CD14-positive monocyte (primary cell): ENCODE measurements around the gene GPX7. TPM values are rescaled to one million over a fixed set of nuclear protein-coding genes. Genes with fewer than 3 reads are reported as not detected.

ENCODE experiments used
- DNase-seq, 3 donors: peaks; one replicate each; pipeline ENCODE4 v3.0.0-alpha.2; 2011 to 2022
- H2AFZ ChIP-seq: 2 replicates; pipeline ENCODE4 v1.6.0; 2012; ENCODE audit warnings: mild to moderate bottlenecking, low read depth, low read length, inconsistent platforms; ENCODE audit not compliant: insufficient read depth, poor library complexity, severe bottlenecking
- H3K27ac ChIP-seq, 2 donors: 1 replicate in 1 of 2; 2 replicates in 1 of 2; pipeline ENCODE4 v1.5.1; 2012 to 2013; ENCODE audit warnings: low read length in 2 of 2, control low read depth in 1 of 2, inconsistent platforms in 1 of 2, low read depth in 1 of 2, mild to moderate bottlenecking in 1 of 2
- H3K27me3 ChIP-seq, 2 donors: one replicate each; pipeline versions ENCODE4 v1.6.0 to v1.6.1; 2011 to 2013; ENCODE audit warnings: low read length in 2 of 2; ENCODE audit not compliant: control insufficient read depth in 2 of 2, insufficient read depth in 2 of 2
- H3K36me3 ChIP-seq, 2 donors: replicated peaks in 1 of 2; 1 replicate in 1 of 2; 2 replicates in 1 of 2; pipeline versions ENCODE4 v1.5.1 to v1.6.1; 2012 to 2013; ENCODE audit warnings: low read length in 2 of 2, control low read depth in 1 of 2, inconsistent platforms in 1 of 2, mild to moderate bottlenecking in 1 of 2; ENCODE audit not compliant: insufficient read depth in 2 of 2, control insufficient read depth in 1 of 2
- H3K4me1 ChIP-seq, 2 donors: 1 replicate in 1 of 2; 2 replicates in 1 of 2; pipeline versions ENCODE4 v1.5.1 to v1.6.1; 2012 to 2013; ENCODE audit warnings: low read length in 2 of 2, control low read depth in 1 of 2, inconsistent platforms in 1 of 2, mild to moderate bottlenecking in 1 of 2, moderate library complexity in 1 of 2; ENCODE audit not compliant: insufficient read depth in 2 of 2, control insufficient read depth in 1 of 2
- H3K4me2 ChIP-seq: replicated peaks from 2 replicates; pipeline ENCODE3; 2012; ENCODE audit warnings: low read length, moderate library complexity, mild to moderate bottlenecking; ENCODE audit not compliant: poor library complexity, severe bottlenecking; ENCODE audit errors: extremely low read depth
- H3K4me3 ChIP-seq, 3 experiments: fragments of 200-600 bp in 1 of 3; sonication (generic) in 1 of 3; replicated peaks in 1 of 3; 1 replicate in 2 of 3; 2 replicates in 1 of 3; pipeline ENCODE4 v1.5.1; 2011 to 2013; ENCODE audit warnings: low read length in 3 of 3, mild to moderate bottlenecking in 3 of 3, control low read depth in 2 of 3, low read depth in 2 of 3, inconsistent platforms in 1 of 3, moderate library complexity in 1 of 3
- H3K79me2 ChIP-seq: 2 replicates; pipeline ENCODE4 v1.6.0; 2012; ENCODE audit warnings: mild to moderate bottlenecking, control low read depth, inconsistent platforms, low read length, moderate library complexity; ENCODE audit not compliant: insufficient read depth
- H3K9ac ChIP-seq: 2 replicates; pipeline ENCODE4 v1.6.0; 2017; ENCODE audit warnings: low read length, mild to moderate bottlenecking; ENCODE audit not compliant: insufficient read depth, poor library complexity, severe bottlenecking
- H3K9me3 ChIP-seq, 2 donors: replicated peaks in 1 of 2; 1 replicate in 1 of 2; 2 replicates in 1 of 2; pipeline versions ENCODE4 v1.5.1 to v1.6.1; 2012 to 2013; ENCODE audit warnings: low read length in 2 of 2, control low read depth in 1 of 2; ENCODE audit not compliant: control insufficient read depth in 1 of 2, insufficient read depth in 1 of 2
- H4K20me1 ChIP-seq: 2 replicates; pipeline ENCODE4 v1.6.0; 2012; ENCODE audit warnings: mild to moderate bottlenecking, low read length, control low read depth, moderate library complexity; ENCODE audit not compliant: insufficient read depth
- H3K27ac Mint-ChIP-seq, 7 donors: one replicate each; pipeline ENCODE4 v1.8.0; 2020; ENCODE audit warnings: mild to moderate bottlenecking in 7 of 7, mixed read lengths in 7 of 7, moderate library complexity in 6 of 7, inconsistent platforms in 2 of 7
- H3K27me3 Mint-ChIP-seq, 3 donors: one replicate each; pipeline ENCODE4 v1.8.0; 2021 to 2022; ENCODE audit warnings: low read depth in 3 of 3, mild to moderate bottlenecking in 3 of 3, mixed read lengths in 3 of 3, moderate library complexity in 3 of 3, inconsistent platforms in 1 of 3
- H3K36me3 Mint-ChIP-seq, 2 donors: one replicate each; pipeline ENCODE4 v1.8.0; 2020; ENCODE audit warnings: mixed read lengths in 2 of 2, inconsistent platforms in 1 of 2, mild to moderate bottlenecking in 1 of 2
- H3K4me1 Mint-ChIP-seq: one replicate; pipeline ENCODE4 v1.8.0; 2020; ENCODE audit warnings: mild to moderate bottlenecking, mixed read lengths
- H3K4me3 Mint-ChIP-seq, 2 donors: one replicate each; pipeline ENCODE4 v1.8.0; 2020; ENCODE audit warnings: mild to moderate bottlenecking in 2 of 2, mixed read lengths in 2 of 2, moderate library complexity in 1 of 2
- H3K9me3 Mint-ChIP-seq, 7 donors: one replicate each; pipeline ENCODE4 v1.8.0; 2020 to 2022; ENCODE audit warnings: mixed read lengths in 7 of 7, mild to moderate bottlenecking in 6 of 7, moderate library complexity in 6 of 7, inconsistent platforms in 2 of 7
- WGBS: methylation state at CpG from one replicate; pipeline ENCODE4 v1.1.5; 2013; ENCODE audit warnings: missing lambda C conversion rate; ENCODE audit not compliant: insufficient coverage; 5-methylcytosine and 5-hydroxymethylcytosine counted together
- intact Hi-C, 2 donors: fragments of 100-400 bp; cut with micrococcal nuclease; formaldehyde crosslinking; loops; one replicate each; pipeline versions ENCODE4 v1.15.0 to v1.15.1; 2023
- polyA plus RNA-seq, 3 donors: library from polyadenylated mRNA; depleted of rRNA in 1 of 3; unstranded in 2 of 3; stranded (reverse) in 1 of 3; fragments of 300-500 nt in 2 of 3; fragments of >200 nt in 1 of 3; fragmentation: Illumina TruSeq in 2 of 3; gene quantifications; 1 replicate in 2 of 3; 2 replicates in 1 of 3; pipeline ENCODE4 v1.2.3, GENCODE V29; 2012 to 2021
- TF ChIP-seq, protein P1 (sequence below): fragments of 200-600 bp; IDR thresholded peaks from one replicate; pipeline ENCODE4 v1.8.0; 2022; ENCODE audit warnings: antibody characterized with exemption, mild to moderate bottlenecking

The GPX7 gene
- polyA plus RNA-seq, 3 donors: 1.7 to 3.3 (median 2.9) TPM

DNA sequence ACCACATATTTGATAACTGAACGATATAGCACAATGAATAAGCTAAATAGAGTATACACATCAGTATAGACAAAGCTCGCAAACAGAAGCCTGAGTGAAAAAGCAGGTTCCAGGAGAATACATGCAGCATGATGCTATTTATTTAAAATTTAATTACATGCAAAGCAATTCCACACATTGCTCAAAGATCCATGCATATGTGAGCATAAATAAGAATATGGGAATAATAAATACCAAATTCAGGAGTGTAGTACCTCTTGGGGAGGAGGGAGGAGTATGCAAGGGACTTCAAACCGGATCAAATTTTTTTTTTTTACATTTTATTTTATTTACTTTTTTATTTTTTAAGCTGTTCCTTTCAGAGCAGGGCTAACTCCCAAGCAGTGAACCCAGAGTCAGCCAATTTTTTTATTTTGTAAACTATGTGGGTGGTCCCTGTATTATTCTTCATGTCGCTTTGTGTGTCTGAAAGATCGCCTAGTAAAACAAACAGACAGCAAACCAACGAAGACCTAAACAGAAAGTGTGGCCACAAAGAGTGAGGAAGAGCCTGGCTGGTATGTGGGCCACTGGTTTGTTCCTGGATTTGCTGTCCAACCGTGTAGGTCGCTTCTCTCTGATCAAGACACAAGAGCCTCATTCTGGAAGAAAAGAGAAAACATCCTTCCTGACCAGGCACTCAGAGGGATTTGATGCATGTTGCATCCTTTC is 26.6 kb downstream of the GPX7 start:
- Histone ChIP-seq H3K27ac (no peak overlapping the region), H3K27me3 (peaks cover 14 to 18% of the 10 kb centered on the region in 2 donors), H3K79me2 (no peaks in the 10 kb centered on the region), H3K4me1 (peaks cover 22 to 35% of the 10 kb centered on the region in 2 donors), H3K36me3 (no peaks in the 10 kb centered on the region), H4K20me1 (no peaks in the 10 kb centered on the region), H3K4me3 (no peak overlapping the region), H3K4me2 (no peak overlapping the region), H3K9ac (no peak overlapping the region), H2AFZ (no peak overlapping the region), H3K9me3 (no peaks in the 10 kb centered on the region)
- Mint-ChIP-seq H3K4me1 (peaks cover 42% of the 10 kb centered on the region), H3K36me3 (peaks cover 0 to 8% of the 10 kb centered on the region in 2 donors), H3K9me3 (peaks cover 0 to 12% (median 4%) of the 10 kb centered on the region in 7 donors), H3K27me3 (peaks cover 24 to 25% (median 24%) of the 10 kb centered on the region in 3 donors), H3K4me3 (no peak overlapping the region), H3K27ac (no peak overlapping the region)
- DNase-seq: no peak
- intact Hi-C loops: no loop called here
- 75% methylated on average over 2 of the region's 8 CpGs for WGBS
- TF ChIP-seq, protein P1, sequence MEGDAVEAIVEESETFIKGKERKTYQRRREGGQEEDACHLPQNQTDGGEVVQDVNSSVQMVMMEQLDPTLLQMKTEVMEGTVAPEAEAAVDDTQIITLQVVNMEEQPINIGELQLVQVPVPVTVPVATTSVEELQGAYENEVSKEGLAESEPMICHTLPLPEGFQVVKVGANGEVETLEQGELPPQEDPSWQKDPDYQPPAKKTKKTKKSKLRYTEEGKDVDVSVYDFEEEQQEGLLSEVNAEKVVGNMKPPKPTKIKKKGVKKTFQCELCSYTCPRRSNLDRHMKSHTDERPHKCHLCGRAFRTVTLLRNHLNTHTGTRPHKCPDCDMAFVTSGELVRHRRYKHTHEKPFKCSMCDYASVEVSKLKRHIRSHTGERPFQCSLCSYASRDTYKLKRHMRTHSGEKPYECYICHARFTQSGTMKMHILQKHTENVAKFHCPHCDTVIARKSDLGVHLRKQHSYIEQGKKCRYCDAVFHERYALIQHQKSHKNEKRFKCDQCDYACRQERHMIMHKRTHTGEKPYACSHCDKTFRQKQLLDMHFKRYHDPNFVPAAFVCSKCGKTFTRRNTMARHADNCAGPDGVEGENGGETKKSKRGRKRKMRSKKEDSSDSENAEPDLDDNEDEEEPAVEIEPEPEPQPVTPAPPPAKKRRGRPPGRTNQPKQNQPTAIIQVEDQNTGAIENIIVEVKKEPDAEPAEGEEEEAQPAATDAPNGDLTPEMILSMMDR: no peak

DNA sequence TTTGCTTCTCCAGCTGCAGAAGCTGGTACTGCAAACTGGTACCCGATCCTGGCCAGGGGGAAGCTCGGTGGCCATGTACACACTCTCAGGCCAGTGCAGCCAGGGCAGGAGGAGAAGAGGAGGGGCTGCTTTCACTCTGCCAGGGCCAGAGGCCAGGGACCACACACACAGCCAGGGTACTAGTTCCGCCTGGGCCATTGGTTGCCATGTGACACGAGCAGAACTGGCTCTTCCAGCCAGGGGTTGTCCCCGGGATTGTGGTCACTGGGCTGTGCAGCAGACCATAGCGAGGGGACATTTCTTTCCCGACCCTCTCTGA is 27.1 kb downstream of the GPX7 start:
- Mint-ChIP-seq H3K4me1 (peaks cover 46% of the 10 kb centered on the region), H3K9me3 (peaks cover 0 to 9% (median 3%) of the 10 kb centered on the region in 7 donors), H3K27ac (no peak overlapping the region), H3K36me3 (peaks cover 0 to 13% of the 10 kb centered on the region in 2 donors), H3K4me3 (no peak overlapping the region), H3K27me3 (peaks cover 29 to 30% (median 29%) of the 10 kb centered on the region in 3 donors)
- 85% methylated on average over 7 of the region's 7 CpGs for WGBS
- DNase-seq: no peak
- no peak overlapping the region for H2AFZ ChIP-seq
- peaks cover 22 to 37% of the 10 kb centered on the region in 2 donors for H3K4me1 ChIP-seq
- no peak overlapping the region for H3K4me2 ChIP-seq
- no peak overlapping the region for H3K9ac ChIP-seq
- H3K27me3 ChIP-seq: peaks cover 15 to 21% of the 10 kb centered on the region in 2 donors
- H3K27ac ChIP-seq: no peak overlapping the region
- intact Hi-C loops: no loop called here
- H4K20me1 ChIP-seq: no peaks in the 10 kb centered on the region
- no peaks in the 10 kb centered on the region for H3K9me3 ChIP-seq
- H3K4me3 ChIP-seq: no peak overlapping the region
- TF ChIP-seq, protein P1: no peak
- H3K36me3 ChIP-seq: no peaks in the 10 kb centered on the region
- no peaks in the 10 kb centered on the region for H3K79me2 ChIP-seq
